ENCODE measurements around the gene ASB18.

ASB18 gene

DNA sequence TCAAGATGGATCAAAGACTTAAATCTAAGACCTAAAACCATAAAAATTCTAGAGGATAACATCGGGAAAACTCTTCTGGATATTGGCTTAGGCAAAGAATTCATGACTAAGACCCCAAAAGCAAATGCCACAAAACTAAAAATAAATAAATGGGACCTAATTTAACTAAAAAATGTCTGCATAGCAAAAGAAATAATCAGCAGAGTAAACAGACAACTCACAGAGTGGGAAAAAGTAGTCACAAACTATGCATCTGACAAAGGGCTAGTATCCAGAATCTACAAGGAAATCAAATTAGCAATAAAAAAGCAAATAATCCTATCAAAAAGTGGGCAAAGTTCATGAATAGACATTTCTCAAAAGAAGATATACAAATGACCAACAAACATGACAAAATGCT lies 18.2 kb upstream of the ASB18 start:
- TF ChIP-seq FOXP2 (optimal IDR thresholded peaks at IDR 0.05; ENCODE audit: borderline replicate concordance, extremely low read depth, extremely low read length, insufficient read depth) (no peak), TAF1 (IDR thresholded peaks at IDR 0.05; ENCODE audit: borderline replicate concordance, insufficient read depth, low read length) (no peak), SIN3A (IDR thresholded peaks at IDR 0.05; ENCODE audit: borderline replicate concordance, insufficient read depth, low read length) (no peak), POLR2AphosphoS5 (IDR thresholded peaks at IDR 0.05; ENCODE audit: low read depth, low read length) (no peak)
- TF ChIP-seq, protein P1, sequence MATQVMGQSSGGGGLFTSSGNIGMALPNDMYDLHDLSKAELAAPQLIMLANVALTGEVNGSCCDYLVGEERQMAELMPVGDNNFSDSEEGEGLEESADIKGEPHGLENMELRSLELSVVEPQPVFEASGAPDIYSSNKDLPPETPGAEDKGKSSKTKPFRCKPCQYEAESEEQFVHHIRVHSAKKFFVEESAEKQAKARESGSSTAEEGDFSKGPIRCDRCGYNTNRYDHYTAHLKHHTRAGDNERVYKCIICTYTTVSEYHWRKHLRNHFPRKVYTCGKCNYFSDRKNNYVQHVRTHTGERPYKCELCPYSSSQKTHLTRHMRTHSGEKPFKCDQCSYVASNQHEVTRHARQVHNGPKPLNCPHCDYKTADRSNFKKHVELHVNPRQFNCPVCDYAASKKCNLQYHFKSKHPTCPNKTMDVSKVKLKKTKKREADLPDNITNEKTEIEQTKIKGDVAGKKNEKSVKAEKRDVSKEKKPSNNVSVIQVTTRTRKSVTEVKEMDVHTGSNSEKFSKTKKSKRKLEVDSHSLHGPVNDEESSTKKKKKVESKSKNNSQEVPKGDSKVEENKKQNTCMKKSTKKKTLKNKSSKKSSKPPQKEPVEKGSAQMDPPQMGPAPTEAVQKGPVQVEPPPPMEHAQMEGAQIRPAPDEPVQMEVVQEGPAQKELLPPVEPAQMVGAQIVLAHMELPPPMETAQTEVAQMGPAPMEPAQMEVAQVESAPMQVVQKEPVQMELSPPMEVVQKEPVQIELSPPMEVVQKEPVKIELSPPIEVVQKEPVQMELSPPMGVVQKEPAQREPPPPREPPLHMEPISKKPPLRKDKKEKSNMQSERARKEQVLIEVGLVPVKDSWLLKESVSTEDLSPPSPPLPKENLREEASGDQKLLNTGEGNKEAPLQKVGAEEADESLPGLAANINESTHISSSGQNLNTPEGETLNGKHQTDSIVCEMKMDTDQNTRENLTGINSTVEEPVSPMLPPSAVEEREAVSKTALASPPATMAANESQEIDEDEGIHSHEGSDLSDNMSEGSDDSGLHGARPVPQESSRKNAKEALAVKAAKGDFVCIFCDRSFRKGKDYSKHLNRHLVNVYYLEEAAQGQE (IDR thresholded peaks at IDR 0.05; ENCODE audit: insufficient read depth in 1 of 2, low read depth in 2 of 2, low read length in 2 of 2) = no peak

DNA sequence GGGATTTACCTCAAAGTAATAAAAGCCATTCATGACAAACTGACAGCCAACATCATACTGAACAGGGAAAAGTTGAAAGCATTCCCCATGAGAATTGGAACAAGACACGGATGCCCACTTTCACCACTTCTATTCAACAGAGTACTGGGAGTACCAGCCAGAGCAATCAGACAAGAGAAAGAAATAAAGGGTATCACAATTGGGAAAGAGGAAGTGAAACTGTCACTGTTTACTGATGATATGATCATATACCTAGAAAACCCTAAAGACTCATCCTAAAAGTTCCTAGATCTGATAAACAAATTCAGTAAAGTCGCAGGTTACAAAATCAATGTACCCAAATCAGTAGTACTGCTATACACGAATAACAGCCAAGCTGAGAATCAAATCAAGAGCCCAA lies 17.2 kb upstream of the ASB18 start:
- TF ChIP-seq, protein P1 (IDR thresholded peaks at IDR 0.05; ENCODE audit: insufficient read depth in 1 of 2, low read depth in 2 of 2, low read length in 2 of 2) = no peak
- no peak for TF ChIP-seq SIN3A (IDR thresholded peaks at IDR 0.05; ENCODE audit: borderline replicate concordance, insufficient read depth, low read length)
- TF ChIP-seq POLR2AphosphoS5 (IDR thresholded peaks at IDR 0.05; ENCODE audit: low read depth, low read length) = no peak
- no peak for TF ChIP-seq TAF1 (IDR thresholded peaks at IDR 0.05; ENCODE audit: borderline replicate concordance, insufficient read depth, low read length)
- TF ChIP-seq FOXP2 (optimal IDR thresholded peaks at IDR 0.05; ENCODE audit: borderline replicate concordance, extremely low read depth, extremely low read length, insufficient read depth) = no peak

DNA sequence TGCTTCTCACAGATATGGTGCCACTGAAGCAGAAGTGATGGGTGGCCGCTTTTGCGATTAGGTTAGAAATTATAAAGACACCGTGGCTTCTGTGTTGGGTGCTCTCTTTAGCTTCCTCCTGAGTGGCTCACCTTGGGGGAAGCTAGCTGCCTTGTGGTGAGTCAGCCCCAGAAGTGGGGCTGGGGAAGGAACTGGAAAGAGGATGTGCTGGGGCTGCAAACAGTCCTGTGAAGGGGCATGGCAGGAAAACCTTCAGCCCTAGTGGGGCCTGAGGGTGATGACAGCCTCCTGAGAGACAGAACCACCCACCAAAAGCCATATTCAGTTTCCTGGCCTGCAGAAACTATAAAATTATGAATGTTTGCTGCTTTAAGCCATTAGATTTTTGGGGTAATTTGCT lies 8.9 kb upstream of the ASB18 start:
- TF ChIP-seq SIN3A (IDR thresholded peaks at IDR 0.05; ENCODE audit: borderline replicate concordance, insufficient read depth, low read length) = no peak
- TF ChIP-seq POLR2AphosphoS5 (IDR thresholded peaks at IDR 0.05; ENCODE audit: low read depth, low read length) = no peak

DNA sequence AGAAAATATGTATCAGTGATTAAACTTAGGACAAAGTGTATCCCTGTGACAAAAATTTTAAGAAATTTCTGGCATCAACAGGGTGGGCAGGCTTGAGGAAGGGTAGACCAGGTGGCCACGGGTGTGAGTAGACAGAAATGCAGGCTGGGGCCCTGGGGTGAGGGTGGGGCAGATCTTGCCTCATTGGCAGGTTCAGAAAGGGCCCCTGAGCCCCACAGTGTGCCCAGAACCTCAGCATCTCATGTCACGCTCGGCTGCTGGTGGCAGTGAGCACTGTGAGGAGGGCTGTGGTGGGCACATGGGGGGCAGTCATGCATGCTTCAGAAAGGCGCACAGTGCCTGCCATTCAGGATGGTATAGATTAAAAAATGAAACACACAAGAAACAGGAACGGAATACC lies 7.6 kb upstream of the ASB18 start:
- TF ChIP-seq POLR2AphosphoS5 (IDR thresholded peaks at IDR 0.05; ENCODE audit: low read depth, low read length) (no peak), FOXP2 (optimal IDR thresholded peaks at IDR 0.05; ENCODE audit: borderline replicate concordance, extremely low read depth, extremely low read length, insufficient read depth) (no peak), SIN3A (IDR thresholded peaks at IDR 0.05; ENCODE audit: borderline replicate concordance, insufficient read depth, low read length) (no peak), TAF1 (IDR thresholded peaks at IDR 0.05; ENCODE audit: borderline replicate concordance, insufficient read depth, low read length) (no peak)
- TF ChIP-seq, protein P1 (IDR thresholded peaks at IDR 0.05; ENCODE audit: insufficient read depth in 1 of 2, low read depth in 2 of 2, low read length in 2 of 2) = no peak

DNA sequence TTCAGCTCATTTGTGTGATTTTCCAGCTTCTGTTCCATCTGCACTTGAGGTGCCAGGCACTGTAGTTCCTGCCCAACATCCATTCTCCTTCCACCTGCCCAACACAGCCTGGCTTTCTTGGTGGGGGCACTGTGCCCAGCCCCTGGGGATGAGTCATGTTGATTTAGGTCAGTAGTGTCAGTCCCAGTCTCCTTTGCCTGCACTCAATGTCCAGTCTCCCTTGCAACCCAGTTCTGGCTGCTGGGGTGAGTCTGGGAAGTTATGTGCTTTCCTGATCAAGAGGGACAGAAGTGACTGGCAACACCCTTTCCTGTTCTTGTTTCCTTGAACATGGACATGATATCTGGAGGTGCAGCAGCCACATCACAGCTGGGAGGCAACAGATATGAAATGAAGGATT lies 1.5 kb upstream of the ASB18 start:
- TF ChIP-seq POLR2AphosphoS5 (IDR thresholded peaks at IDR 0.05; ENCODE audit: low read depth, low read length) (no peak), TAF1 (IDR thresholded peaks at IDR 0.05; ENCODE audit: borderline replicate concordance, insufficient read depth, low read length) (no peak), FOXP2 (optimal IDR thresholded peaks at IDR 0.05; ENCODE audit: borderline replicate concordance, extremely low read depth, extremely low read length, insufficient read depth) (no peak), SIN3A (IDR thresholded peaks at IDR 0.05; ENCODE audit: borderline replicate concordance, insufficient read depth, low read length) (no peak)
- TF ChIP-seq, protein P1 (IDR thresholded peaks at IDR 0.05; ENCODE audit: insufficient read depth in 1 of 2, low read depth in 2 of 2, low read length in 2 of 2) = no peak
